ENCODE data around the gene ADCYAP1R1. TPM values are rescaled to one million over a fixed set of nuclear protein-coding genes. Genes with fewer than 3 reads are reported as not detected.

Gene ADCYAP1R1
- polyA plus RNA-seq, 4 donors = 0.78 to 1.2 (median 0.89) TPM

DNA sequence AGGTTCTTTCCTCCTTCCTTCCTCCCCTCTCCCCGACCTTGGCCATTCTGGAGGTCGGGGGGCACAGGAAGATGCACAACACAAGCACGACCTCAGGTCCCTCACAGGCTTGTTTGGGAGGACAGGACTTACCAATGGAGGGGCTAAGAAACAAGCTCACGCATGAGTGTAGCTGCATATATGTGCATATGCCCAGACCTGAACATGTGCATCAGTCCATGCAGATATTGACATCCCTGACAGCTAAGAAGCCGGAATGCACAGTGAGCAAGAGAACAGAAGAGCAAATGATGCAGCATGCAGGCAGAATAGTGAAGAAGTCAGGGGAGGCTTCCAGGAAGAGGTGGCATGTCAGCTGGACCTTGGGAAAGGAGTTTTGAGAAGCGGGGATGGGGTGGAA, 28.7 kb downstream of the ADCYAP1R1 start:
- no peak for DNase-seq (ENCODE audit: low read depth in 4 of 4, low spot score in 2 of 4)

DNA sequence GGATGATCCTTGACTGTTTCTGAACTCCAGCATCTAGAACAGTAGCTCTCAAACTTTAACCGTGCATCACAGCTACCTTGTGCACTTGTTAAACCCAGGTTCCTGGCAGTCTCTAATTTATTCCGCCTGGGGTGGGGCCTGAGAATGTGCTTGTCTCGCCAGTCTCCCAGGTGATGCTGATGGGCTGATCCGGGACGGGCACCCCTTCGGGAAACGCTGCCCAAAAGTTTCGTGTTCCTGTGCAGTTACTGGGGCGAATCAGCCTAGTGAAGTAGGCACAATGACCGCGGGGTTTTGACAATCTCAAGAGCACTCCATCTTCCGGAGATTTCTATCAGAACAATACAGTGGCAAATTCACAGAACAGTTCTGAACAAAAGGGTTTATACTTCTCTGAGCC, 29.9 kb downstream of the ADCYAP1R1 start:
- DNase-seq (ENCODE audit: low read depth in 4 of 4, low spot score in 2 of 4) = no peak

GRCh38 chr7:31082447-31082846, 30.3 kb downstream of the ADCYAP1R1 start:
- peak in 2 of 4 donors; percentile 11 to 17 for DNase-seq (ENCODE audit: low read depth in 4 of 4, low spot score in 2 of 4)

DNA sequence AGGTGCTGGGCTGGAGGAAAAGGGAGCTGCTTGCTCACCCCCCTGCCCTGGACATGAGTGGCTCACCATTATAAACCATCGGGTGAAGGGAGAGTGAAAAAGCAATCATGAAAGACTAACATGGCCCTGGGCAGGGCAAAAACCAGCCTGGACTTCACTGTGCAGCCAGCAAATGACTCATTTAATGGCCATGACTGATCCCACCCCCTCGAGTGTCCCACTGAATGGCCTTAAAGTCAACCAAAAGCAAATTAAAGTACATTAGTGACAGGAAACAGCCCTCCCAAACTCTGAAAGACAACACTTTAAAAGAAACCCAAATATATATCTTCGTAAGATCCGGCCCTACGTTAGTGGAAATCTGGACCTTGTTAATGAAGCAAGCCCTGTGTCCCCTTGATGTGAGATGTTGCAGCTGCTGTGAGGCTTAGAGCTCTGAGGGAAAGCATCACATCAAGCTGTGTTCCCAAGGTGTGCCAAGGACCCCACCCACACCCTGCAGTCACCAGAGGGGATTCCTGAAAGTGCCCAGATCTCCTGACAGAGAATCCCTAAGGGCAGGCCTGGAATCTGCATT, 31.2 kb downstream of the ADCYAP1R1 start:
- peak; percentile 31 to 55 (median 36) for DNase-seq (ENCODE audit: low read depth in 4 of 4, low spot score in 2 of 4)

GRCh38 chr7:31084226-31084625, 32.1 kb downstream of the ADCYAP1R1 start:
- DNase-seq (ENCODE audit: low read depth in 4 of 4, low spot score in 2 of 4) = no peak

- DNase-seq (ENCODE audit: low read depth in 4 of 4, low spot score in 2 of 4) = no peak
Measured at GRCh38 chr7:31087351-31087750, 35.2 kb downstream of the ADCYAP1R1 start.

DNA sequence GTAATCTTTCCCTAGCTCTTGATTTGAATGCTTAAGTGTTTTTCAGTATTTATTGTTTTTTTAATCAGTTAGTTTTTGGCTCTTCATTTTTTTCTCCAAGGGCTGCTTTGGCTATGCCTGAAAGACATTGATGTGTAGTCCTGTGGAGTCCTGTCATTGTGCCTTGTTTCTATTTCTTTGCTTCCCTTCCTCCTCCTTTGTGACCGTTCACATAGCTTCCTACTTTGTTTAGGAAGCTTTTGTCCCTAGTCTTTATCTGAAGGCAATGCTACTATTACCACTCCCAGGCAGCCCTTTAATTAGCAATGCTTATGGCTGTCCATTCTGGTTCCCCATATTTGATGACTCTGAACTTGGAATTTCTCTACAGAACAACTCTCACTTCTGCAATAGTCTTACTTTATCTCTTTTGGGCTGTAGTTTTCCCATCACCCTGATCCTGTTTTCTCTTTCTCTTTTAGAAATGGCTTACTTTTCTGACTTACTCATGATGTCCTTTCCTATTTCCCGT, 39.9 kb downstream of the ADCYAP1R1 start:
- DNase-seq (ENCODE audit: low read depth in 4 of 4, low spot score in 2 of 4) = no peak

- no peak for DNase-seq (ENCODE audit: low read depth in 4 of 4, low spot score in 2 of 4)
Measured at GRCh38 chr7:31092606-31093005, 40.5 kb downstream of the ADCYAP1R1 start.

DNA sequence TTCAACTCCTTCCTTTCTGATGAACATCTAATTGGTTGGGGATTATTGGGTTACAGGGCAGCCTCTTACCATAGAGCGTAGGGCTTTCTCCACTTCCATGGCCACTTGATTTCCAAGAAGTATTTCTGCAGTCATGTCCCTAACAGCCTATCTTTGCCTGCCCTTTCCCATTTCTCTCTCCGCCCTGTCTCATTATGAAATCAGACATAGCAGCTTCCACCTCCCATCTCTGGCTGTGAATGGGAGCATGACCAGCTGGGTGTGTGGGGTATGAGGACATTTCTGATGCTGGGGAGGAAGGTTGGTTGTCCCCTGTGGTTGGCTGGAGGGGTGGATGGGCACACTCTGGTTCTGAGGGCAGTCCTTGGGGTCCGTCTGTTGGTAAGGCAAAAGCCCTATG, 41.2 kb downstream of the ADCYAP1R1 start:
- DNase-seq (ENCODE audit: low read depth in 4 of 4, low spot score in 2 of 4) = no peak

GRCh38 chr7:31094271-31094670, 42.2 kb downstream of the ADCYAP1R1 start:
- no peak for DNase-seq (ENCODE audit: low read depth in 4 of 4, low spot score in 2 of 4)

- DNase-seq (ENCODE audit: low read depth in 4 of 4, low spot score in 2 of 4) = no peak
Measured at GRCh38 chr7:31095286-31096197, 43.4 kb downstream of the ADCYAP1R1 start.

DNA sequence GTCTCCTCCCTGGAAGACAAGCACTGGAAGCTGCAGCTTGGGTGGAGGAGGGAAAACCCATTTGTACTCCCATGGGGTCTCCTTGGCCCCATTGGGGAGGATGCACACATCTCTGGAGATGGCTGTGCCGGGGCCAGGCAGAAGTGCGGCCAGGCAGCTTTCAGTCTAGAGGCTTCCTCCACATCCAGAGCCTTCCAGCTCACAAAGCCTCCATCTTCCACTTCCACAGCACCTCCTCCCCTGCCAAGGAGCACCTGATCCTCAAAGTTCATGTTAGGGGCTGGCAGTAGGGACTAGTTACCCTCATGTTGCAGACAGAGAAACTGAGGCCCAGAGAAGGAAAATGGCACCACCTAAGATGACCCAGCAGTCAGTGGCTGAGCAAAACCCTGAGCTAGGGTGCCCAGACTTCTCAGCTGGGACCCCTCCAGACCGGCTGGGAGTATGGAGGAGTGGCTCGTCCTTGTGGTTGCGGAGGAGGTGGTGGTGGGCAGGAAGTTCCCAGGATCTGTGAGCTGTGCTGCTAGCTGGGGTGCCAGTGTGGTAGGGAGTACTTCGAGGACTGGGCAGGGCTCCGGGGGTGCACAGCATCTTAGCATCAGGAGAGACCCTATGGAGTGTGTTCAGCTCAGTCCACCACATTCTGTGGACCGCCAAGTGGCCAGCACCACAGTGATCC, 44.2 kb downstream of the ADCYAP1R1 start:
- DNase-seq (ENCODE audit: low read depth in 4 of 4, low spot score in 2 of 4) = no peak

- no peak for DNase-seq (ENCODE audit: low read depth in 4 of 4, low spot score in 2 of 4)
Measured at GRCh38 chr7:31096877-31097258, 44.8 kb downstream of the ADCYAP1R1 start.

DNA sequence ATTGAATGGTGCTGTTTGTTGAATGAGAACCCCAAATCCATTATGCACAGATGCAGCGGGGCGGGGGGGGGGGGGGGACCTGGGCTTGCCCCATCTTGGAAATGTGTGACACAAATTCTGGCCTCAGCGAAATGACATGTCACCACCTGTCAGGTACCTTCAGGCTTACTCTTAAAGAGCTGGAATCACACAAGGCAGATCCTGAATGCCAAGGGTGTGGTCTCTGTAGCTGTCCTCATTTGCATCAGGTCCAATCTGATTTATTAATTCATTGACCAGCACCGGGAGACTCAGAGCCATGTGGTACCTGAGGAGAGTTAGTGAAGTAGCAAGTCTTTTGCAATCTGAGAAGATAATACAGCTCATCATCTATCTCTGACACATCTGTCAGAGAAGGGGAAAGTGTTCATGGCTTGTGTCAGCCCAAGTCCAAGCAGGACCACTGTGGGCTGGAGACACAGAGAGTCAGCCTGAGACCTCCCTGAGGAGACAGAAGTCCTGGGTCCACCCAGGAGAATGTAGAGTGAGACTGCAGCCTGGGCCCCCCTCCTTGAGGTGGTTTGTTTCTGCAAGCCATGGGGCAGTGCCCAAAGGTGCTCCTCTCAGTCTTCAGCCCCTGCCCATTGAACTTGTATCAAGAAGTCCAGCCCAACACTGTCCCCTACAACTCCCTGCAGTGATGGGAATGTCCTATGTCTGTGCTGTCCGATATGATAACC, 46.7 kb downstream of the ADCYAP1R1 start:
- no peak for DNase-seq (ENCODE audit: low read depth in 4 of 4, low spot score in 2 of 4)

DNA sequence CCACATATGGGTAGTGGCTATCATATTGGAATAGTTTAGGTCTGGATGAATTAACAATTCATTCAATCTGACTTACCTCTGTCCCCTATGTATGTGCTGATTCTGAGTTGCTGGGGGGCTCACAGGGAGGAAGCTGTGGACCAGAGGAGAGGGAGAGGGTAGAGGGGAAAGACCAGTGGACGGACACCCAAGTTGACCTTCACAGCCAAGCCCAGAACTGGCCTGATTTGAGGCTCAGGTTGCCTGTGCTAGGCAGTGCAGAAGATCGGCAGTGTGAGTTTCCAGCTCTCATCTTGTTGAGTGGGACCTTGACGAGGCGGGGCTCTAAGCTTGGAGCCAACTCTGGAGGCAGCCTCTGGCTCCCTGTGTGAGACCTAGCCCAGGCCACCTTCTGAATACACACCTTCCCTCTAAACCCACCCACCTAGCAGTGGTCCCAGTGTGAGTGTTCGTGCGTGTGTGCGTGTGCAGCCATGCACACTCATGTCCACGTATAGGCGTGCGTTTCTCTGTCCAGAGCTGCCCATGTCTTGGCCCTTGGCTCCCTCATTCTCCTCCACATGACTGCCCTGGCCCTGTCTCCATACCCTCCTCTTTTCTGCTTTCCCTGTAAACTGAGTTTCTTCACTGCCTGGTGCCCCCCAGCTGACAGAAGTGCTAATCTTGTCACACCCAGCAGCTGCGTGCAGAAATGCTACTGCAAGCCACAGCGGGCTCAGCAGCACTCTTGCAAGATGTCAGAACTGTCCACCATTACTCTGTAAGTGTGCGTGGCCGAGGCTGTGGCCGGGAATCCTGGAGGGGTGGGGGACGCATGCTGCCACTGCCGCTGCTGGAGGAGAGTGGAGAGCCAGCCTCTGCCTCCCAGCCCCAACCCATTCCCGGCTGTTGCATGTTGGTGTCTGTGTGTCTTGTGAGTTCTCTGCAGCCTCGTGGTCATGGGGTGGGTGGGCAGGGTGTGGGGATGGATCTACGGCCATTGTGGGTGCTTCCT, 47.6 kb downstream of the ADCYAP1R1 start:
- no peak for DNase-seq (ENCODE audit: low read depth in 4 of 4, low spot score in 2 of 4)

DNA sequence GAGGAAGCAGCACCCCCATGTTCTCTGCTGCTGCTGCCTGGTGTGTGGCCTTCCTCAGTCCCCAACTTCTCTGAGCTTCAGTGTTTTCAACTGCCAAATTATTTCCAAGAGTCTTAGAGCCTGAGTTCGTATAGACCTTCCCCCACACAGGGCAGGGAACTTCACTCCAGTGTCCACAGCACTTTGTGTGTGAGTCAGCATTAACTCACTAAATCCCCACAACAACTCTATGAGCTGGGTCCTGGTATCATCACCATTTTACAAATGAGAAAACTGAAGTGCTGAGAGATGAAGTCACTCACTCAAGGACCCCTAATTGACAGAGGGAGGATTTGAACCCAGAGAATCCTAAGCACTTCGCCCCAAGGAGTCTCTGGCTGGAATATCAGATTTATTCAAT, 48.3 kb downstream of the ADCYAP1R1 start:
- DNase-seq (ENCODE audit: low read depth in 4 of 4, low spot score in 2 of 4) = no peak

DNA sequence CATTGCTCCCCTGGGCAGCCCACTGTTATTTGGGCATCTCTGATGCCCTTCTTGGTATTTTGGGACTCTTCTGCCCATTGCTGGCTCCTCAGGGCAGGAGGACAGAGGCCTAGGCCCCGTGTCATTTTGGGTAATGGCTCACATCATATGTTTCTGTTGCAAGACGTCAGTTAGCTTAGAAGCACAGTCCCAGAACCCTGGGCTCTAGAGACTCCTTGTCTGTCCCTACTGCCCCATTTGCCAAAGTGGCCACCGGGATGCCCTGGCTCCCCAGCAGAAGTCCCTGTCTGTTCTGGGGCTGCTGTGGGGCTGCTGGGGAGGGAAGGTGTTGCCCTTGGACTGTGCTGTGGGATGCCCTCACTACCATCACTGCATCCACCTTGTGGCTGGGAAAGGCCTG, 48.8 kb downstream of the ADCYAP1R1 start:
- DNase-seq (ENCODE audit: low read depth in 4 of 4, low spot score in 2 of 4) = no peak

DNA sequence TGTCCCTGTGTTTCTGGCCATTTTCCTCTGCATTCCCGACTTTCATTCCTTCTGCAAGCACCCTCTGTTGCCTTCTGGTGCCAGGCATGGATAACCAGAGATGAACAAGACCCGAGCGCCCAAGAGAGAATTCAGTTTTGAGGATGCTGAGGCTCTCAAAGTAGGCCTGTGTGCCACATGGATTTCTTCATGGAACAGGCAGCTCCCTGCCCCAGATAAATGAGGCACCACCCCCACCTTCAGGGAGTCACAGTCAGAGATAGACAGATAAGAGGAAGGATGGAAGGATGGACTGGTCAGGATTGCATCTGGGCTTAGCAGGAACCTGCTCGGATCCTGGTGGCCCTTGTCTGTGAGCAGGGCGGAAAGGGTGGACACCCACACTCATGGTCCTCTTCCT, 49.4 kb downstream of the ADCYAP1R1 start:
- no peak for DNase-seq (ENCODE audit: low read depth in 4 of 4, low spot score in 2 of 4)

GRCh38 chr7:31102151-31102972, 50.3 kb downstream of the ADCYAP1R1 start:
- DNase-seq (ENCODE audit: low read depth in 4 of 4, low spot score in 2 of 4) = no peak
